IMR-90 (cell line): ENCODE data around the gene LRRC75B.

Experiments
- BHLHE40 ChIP-seq: fragments of 150-350 bp; IDR thresholded peaks from 2 replicates; pipeline ENCODE4 v1.6.1; 2016; ENCODE audit warnings: mild to moderate bottlenecking, low read depth, low read length
- CEBPB ChIP-seq: IDR thresholded peaks from 2 replicates; pipeline ENCODE4 v1.6.1; 2012; ENCODE audit warnings: low read depth, low read length, improper control_type of control experiment
- MXI1 ChIP-seq: IDR thresholded peaks from 2 replicates; pipeline ENCODE4 v1.6.1; 2012; ENCODE audit warnings: low read depth, mild to moderate bottlenecking, low read length, moderate library complexity, borderline replicate concordance
- POLR2A ChIP-seq: IDR thresholded peaks from 2 replicates; pipeline ENCODE4 v1.6.1; 2012; ENCODE audit warnings: mild to moderate bottlenecking, low read depth, low read length
- RAD21 ChIP-seq: IDR thresholded peaks from 2 replicates; pipeline ENCODE4 v1.6.1; 2012; ENCODE audit warnings: low read length, improper control_type of control experiment
- TF ChIP-seq, protein P1 (sequence below): conservative IDR thresholded peaks from 2 replicates; pipeline ENCODE4 v1.5.1; 2012; ENCODE audit warnings: mild to moderate bottlenecking, low read depth, low read length, improper control_type of control experiment
- TF ChIP-seq, protein P2 (sequence below): fragments of 150-350 bp; IDR thresholded peaks from 2 replicates; pipeline ENCODE4 v1.6.1; 2016; ENCODE audit warnings: low read depth, mild to moderate bottlenecking, low read length, moderate library complexity, borderline replicate concordance

DNA sequence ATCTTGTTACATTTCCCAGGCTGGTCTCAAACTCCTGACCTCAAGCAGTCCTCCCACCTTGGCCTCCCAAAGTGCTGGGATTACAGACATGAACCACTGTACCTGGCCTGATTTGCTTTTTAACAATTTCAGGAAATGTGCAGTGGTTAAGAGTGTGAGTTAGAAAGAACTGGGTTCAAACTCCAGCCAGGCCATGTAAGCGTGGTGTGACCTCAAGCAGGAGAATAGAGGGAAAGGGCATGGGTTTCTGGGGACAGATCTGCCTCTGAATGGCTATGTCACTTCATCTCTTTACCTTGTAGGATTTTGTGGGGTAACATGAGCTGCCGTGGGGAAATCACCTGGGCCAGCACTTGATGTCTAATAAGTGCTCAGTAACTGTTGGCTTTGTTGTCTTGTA, 27.8 kb downstream of the LRRC75B start:
- TF ChIP-seq, protein P1, sequence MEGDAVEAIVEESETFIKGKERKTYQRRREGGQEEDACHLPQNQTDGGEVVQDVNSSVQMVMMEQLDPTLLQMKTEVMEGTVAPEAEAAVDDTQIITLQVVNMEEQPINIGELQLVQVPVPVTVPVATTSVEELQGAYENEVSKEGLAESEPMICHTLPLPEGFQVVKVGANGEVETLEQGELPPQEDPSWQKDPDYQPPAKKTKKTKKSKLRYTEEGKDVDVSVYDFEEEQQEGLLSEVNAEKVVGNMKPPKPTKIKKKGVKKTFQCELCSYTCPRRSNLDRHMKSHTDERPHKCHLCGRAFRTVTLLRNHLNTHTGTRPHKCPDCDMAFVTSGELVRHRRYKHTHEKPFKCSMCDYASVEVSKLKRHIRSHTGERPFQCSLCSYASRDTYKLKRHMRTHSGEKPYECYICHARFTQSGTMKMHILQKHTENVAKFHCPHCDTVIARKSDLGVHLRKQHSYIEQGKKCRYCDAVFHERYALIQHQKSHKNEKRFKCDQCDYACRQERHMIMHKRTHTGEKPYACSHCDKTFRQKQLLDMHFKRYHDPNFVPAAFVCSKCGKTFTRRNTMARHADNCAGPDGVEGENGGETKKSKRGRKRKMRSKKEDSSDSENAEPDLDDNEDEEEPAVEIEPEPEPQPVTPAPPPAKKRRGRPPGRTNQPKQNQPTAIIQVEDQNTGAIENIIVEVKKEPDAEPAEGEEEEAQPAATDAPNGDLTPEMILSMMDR, result no peak
- TF ChIP-seq MXI1 (no peak), POLR2A (no peak), RAD21 (no peak), BHLHE40 (no peak), CEBPB (no peak)
- TF ChIP-seq, protein P2, sequence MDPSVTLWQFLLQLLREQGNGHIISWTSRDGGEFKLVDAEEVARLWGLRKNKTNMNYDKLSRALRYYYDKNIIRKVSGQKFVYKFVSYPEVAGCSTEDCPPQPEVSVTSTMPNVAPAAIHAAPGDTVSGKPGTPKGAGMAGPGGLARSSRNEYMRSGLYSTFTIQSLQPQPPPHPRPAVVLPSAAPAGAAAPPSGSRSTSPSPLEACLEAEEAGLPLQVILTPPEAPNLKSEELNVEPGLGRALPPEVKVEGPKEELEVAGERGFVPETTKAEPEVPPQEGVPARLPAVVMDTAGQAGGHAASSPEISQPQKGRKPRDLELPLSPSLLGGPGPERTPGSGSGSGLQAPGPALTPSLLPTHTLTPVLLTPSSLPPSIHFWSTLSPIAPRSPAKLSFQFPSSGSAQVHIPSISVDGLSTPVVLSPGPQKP, result no peak
